Loucy (cell line): ENCODE data around the gene COG3.

Experiments used
- EZH2phosphoT487 ChIP-seq: fragments of 200-600 bp; IDR thresholded peaks from 2 replicates; pipeline ENCODE4 v1.6.1; 2018; ENCODE audit warnings: antibody characterized with exemption, mild to moderate bottlenecking, moderate library complexity, borderline replicate concordance
- TF ChIP-seq, protein P1 (sequence below): fragments of 200-600 bp; sonication (generic); conservative IDR thresholded peaks from 2 replicates; pipeline ENCODE4 v1.5.1; 2014; ENCODE audit warnings: mild to moderate bottlenecking, antibody characterized with exemption, low read length

DNA sequence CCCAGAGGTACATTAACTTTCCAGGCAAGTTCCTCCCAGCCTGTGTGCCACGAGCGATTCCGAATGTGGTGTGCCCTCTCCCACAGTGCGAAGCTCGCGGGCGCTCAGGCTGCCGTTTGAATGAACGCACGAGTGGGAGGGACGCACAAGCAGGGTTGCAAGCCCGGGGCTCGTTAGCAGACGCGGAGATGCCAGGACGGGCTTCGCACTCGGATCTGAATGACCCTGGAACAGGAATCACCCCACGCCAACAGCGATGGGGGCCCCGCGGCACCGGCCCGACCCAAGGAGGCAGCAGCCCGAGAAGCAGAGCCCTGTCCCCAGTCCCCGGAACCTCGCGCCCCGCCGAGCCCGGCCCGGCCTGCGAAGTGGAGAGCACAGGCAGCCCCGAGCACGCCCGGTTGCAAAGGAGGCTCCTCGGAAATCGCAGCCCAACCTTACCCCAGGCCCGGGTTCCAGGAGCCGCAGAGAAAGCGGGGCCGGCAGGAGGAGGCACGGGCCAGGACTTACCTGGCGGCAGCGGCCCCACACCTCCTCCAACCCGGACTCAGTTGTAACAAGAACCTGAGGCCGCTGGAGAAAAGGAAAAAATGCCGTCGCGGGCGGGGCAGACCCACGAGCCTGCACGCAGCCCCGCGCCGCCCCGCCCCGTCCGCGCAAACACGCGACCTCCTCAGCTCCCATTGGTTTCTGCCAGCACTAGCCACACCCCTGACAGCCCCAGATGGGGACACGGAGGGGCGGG lies 46.8 kb upstream of the COG3 start, which contains the start of gene SLC25A30:
- TF ChIP-seq, protein P1, sequence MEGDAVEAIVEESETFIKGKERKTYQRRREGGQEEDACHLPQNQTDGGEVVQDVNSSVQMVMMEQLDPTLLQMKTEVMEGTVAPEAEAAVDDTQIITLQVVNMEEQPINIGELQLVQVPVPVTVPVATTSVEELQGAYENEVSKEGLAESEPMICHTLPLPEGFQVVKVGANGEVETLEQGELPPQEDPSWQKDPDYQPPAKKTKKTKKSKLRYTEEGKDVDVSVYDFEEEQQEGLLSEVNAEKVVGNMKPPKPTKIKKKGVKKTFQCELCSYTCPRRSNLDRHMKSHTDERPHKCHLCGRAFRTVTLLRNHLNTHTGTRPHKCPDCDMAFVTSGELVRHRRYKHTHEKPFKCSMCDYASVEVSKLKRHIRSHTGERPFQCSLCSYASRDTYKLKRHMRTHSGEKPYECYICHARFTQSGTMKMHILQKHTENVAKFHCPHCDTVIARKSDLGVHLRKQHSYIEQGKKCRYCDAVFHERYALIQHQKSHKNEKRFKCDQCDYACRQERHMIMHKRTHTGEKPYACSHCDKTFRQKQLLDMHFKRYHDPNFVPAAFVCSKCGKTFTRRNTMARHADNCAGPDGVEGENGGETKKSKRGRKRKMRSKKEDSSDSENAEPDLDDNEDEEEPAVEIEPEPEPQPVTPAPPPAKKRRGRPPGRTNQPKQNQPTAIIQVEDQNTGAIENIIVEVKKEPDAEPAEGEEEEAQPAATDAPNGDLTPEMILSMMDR = no peak
- no peak for TF ChIP-seq EZH2phosphoT487
